OCI-LY3 (cell line): ENCODE measurements around the gene TEAD1.

Experiments used
- H2AFZ ChIP-seq: fragments of 200-600, 300-600 bp; shearing (Covaris generic); 2 replicates; pipeline ENCODE4 v1.6.0; 2014; ENCODE audit warnings: antibody characterized with exemption, low read depth, low read length
- H3K27ac ChIP-seq: fragments of 200-600, 300-600 bp; sonication (generic); 2 replicates; pipeline ENCODE4 v1.5.1; 2014; ENCODE audit warnings: mild to moderate bottlenecking, low read length, moderate library complexity, mixed read lengths
- H3K27me3 ChIP-seq: fragments of 200-600, 300-600 bp; sonication (generic); 2 replicates; pipeline ENCODE4 v1.6.1; 2014; ENCODE audit warnings: low read depth, low read length, mixed read lengths
- H3K36me3 ChIP-seq: fragments of 200-600, 300-600 bp; sonication (generic); replicated peaks from 2 replicates; pipeline ENCODE3; 2014; ENCODE audit warnings: low read depth, low read length, mixed read lengths
- H3K4me1 ChIP-seq: fragments of 300-600, 200-600 bp; sonication (generic); 2 replicates; pipeline ENCODE4 v1.6.1; 2014; ENCODE audit warnings: low read length, mixed read lengths
- H3K4me2 ChIP-seq: fragments of 200-600, 300-600 bp; sonication (generic); 2 replicates; pipeline ENCODE4 v1.6.1; 2014; ENCODE audit warnings: low read length, mixed read lengths
- H3K4me3 ChIP-seq: fragments of 300-600, 200-600 bp; sonication (generic); 2 replicates; pipeline ENCODE4 v1.5.1; 2014; ENCODE audit warnings: antibody characterized with exemption, mild to moderate bottlenecking, low read length, moderate library complexity
- H3K79me2 ChIP-seq: fragments of 300-600, 200-600 bp; shearing (Covaris generic); 2 replicates; pipeline ENCODE4 v1.6.1; 2014; ENCODE audit warnings: mild to moderate bottlenecking, low read length, mixed read lengths
- H3K9ac ChIP-seq: fragments of 300-600, 200-600 bp; shearing (Covaris generic); 2 replicates; pipeline ENCODE4 v1.6.0; 2014; ENCODE audit warnings: mild to moderate bottlenecking, low read length, moderate library complexity
- H3K9me3 ChIP-seq: fragments of 200-600, 300-600 bp; shearing (Covaris generic); 2 replicates; pipeline ENCODE4 v1.6.1; 2014; ENCODE audit warnings: low read length, mixed read lengths; ENCODE audit not compliant: insufficient read depth
- H4K20me1 ChIP-seq: fragments of 200-600, 300-600 bp; sonication (generic); 2 replicates; pipeline ENCODE4 v1.6.1; 2016; ENCODE audit warnings: low read length, mixed read lengths; ENCODE audit not compliant: insufficient read depth
- EZH2phosphoT487 ChIP-seq: fragments of 200-600 bp; shearing (Covaris generic); IDR thresholded peaks from 2 replicates; pipeline ENCODE4 v1.6.1; 2018; ENCODE audit warnings: antibody characterized with exemption, mixed run types, low read depth
- TF ChIP-seq, protein P1 (sequence below): fragments of 200-600, 300-600 bp; sonication (generic); IDR thresholded peaks from 2 replicates; pipeline ENCODE4 v1.5.1; 2014; ENCODE audit warnings: antibody characterized with exemption, low read length, low read depth

Gene TEAD1

GRCh38 chr11:12882670-12883069 is 208.4 kb downstream of the TEAD1 start:
- Histone ChIP-seq H2AFZ (no peak overlapping the region), H3K9me3 (no peaks in the 10 kb centered on the region), H3K27me3 (peaks cover 4% of the 10 kb centered on the region), H3K36me3 (no peaks in the 10 kb centered on the region), H3K4me3 (no peak overlapping the region), H3K4me1 (no peaks in the 10 kb centered on the region), H3K4me2 (no peak overlapping the region), H4K20me1 (no peaks in the 10 kb centered on the region), H3K27ac (no peak overlapping the region), H3K9ac (no peak overlapping the region), H3K79me2 (no peaks in the 10 kb centered on the region)
- TF ChIP-seq EZH2phosphoT487, result no peak
- TF ChIP-seq, protein P1, sequence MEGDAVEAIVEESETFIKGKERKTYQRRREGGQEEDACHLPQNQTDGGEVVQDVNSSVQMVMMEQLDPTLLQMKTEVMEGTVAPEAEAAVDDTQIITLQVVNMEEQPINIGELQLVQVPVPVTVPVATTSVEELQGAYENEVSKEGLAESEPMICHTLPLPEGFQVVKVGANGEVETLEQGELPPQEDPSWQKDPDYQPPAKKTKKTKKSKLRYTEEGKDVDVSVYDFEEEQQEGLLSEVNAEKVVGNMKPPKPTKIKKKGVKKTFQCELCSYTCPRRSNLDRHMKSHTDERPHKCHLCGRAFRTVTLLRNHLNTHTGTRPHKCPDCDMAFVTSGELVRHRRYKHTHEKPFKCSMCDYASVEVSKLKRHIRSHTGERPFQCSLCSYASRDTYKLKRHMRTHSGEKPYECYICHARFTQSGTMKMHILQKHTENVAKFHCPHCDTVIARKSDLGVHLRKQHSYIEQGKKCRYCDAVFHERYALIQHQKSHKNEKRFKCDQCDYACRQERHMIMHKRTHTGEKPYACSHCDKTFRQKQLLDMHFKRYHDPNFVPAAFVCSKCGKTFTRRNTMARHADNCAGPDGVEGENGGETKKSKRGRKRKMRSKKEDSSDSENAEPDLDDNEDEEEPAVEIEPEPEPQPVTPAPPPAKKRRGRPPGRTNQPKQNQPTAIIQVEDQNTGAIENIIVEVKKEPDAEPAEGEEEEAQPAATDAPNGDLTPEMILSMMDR, result no peak

- peaks cover 8% of the 10 kb centered on the region for H3K27me3 ChIP-seq
- no peaks in the 10 kb centered on the region for H3K9me3 ChIP-seq
- no peak overlapping the region for H3K9ac ChIP-seq
- H3K79me2 ChIP-seq, result no peaks in the 10 kb centered on the region
- H3K27ac ChIP-seq, result no peak overlapping the region
- no peaks in the 10 kb centered on the region for H3K36me3 ChIP-seq
- no peak overlapping the region for H3K4me3 ChIP-seq
- no peak overlapping the region for H3K4me2 ChIP-seq
- no peak overlapping the region for H2AFZ ChIP-seq
- H4K20me1 ChIP-seq, result no peaks in the 10 kb centered on the region
- H3K4me1 ChIP-seq, result no peaks in the 10 kb centered on the region
- TF ChIP-seq, protein P1, result no peak
- no peak for TF ChIP-seq EZH2phosphoT487
Measured at GRCh38 chr11:12884751-12885318, 210.6 kb downstream of the TEAD1 start.

- no peaks in the 10 kb centered on the region for H3K79me2 ChIP-seq
- H3K27me3 ChIP-seq, result peaks cover 12% of the 10 kb centered on the region
- no peaks in the 10 kb centered on the region for H3K9me3 ChIP-seq
- no peak overlapping the region for H3K4me2 ChIP-seq
- no peak overlapping the region for H3K9ac ChIP-seq
- no peak overlapping the region for H3K27ac ChIP-seq
- no peaks in the 10 kb centered on the region for H3K36me3 ChIP-seq
- no peaks in the 10 kb centered on the region for H3K4me1 ChIP-seq
- no peak overlapping the region for H2AFZ ChIP-seq
- H3K4me3 ChIP-seq, result no peak overlapping the region
- TF ChIP-seq EZH2phosphoT487, result no peak
- TF ChIP-seq, protein P1, result no peak
- H4K20me1 ChIP-seq, result no peaks in the 10 kb centered on the region
Measured at GRCh38 chr11:12885717-12886239, 211.6 kb downstream of the TEAD1 start.

DNA sequence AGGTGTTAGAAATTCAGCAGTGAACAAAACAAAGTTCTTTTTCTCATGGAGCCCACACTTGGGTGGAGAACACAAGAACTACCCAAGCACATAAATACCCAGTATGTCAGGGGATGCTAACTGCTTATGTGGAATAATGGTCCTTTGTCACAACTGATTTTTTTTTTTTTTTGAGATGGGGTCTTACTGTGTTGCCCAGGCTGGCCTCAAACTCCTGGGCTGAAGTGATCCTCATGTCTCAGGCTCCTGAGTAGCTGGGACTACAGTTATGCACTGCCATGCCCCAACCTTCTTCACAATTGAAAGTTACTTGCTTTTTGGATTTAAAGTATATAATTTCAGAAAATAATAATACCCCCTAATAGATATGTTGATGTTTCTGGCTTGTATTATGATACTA is 212.3 kb downstream of the TEAD1 start:
- Histone ChIP-seq H4K20me1 (no peaks in the 10 kb centered on the region), H3K27ac (no peak overlapping the region), H2AFZ (no peak overlapping the region), H3K4me1 (no peaks in the 10 kb centered on the region), H3K4me3 (no peak overlapping the region), H3K36me3 (no peaks in the 10 kb centered on the region), H3K4me2 (no peak overlapping the region), H3K9me3 (no peaks in the 10 kb centered on the region), H3K27me3 (peaks cover 12% of the 10 kb centered on the region), H3K9ac (no peak overlapping the region), H3K79me2 (no peaks in the 10 kb centered on the region)
- TF ChIP-seq, protein P1, result no peak
- TF ChIP-seq EZH2phosphoT487, result no peak
